Measurements from ENCODE around the gene TMEM132A. TPM values are rescaled to one million over a fixed set of nuclear protein-coding genes. Genes with fewer than 3 reads are reported as not detected.

The TMEM132A gene
- total and polyA plus RNA-seq, 9 of the 15 experiments (the other 6 are each of a cell fraction or from before 2014, with no cell fraction given) = 0.04 to 1.1 (median 0.18) TPM; not detected in 4

DNA sequence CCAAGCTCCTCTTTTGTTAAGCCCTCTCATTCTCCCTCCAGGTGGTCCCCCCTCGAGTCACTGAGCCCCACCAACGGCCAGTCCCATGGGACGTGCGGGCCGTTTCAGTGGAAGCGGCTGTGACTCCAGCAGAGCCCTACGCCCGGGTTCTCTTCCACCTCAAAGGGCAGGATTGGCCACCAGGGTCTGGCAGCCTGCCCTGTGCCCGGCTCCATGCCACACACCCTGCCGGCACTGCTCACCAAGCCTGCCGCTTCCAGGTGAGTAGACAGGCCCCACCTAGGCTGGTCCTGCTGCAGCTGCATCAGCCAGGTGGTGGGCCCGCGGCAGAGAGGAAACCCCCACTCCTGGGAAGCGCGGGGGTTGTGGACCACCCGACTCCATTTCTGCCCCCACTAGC is 3.3 kb downstream of the TMEM132A start (continued):
- TF ChIP-seq, protein P1, sequence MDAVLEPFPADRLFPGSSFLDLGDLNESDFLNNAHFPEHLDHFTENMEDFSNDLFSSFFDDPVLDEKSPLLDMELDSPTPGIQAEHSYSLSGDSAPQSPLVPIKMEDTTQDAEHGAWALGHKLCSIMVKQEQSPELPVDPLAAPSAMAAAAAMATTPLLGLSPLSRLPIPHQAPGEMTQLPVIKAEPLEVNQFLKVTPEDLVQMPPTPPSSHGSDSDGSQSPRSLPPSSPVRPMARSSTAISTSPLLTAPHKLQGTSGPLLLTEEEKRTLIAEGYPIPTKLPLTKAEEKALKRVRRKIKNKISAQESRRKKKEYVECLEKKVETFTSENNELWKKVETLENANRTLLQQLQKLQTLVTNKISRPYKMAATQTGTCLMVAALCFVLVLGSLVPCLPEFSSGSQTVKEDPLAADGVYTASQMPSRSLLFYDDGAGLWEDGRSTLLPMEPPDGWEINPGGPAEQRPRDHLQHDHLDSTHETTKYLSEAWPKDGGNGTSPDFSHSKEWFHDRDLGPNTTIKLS (IDR thresholded peaks at IDR 0.05; ENCODE audit: borderline replicate concordance, low read depth) = no peak
- no peak for TF ChIP-seq BMI1 (IDR thresholded peaks at IDR 0.05; ENCODE audit: low read length)

GRCh38 chr11:60928563-60929001 is 4.3 kb downstream of the TMEM132A start:
- 16% methylated on average over 15 of the region's 20 CpGs for WGBS (ENCODE audit: insufficient coverage, low coverage, missing lambda C conversion rate)
- CTCF ChIA-PET (ENCODE audit: low intra/inter-chr PET ratio) = no interaction called here
- no peaks in the 10 kb centered on the region for H3K36me3 ChIP-seq (ENCODE audit: control insufficient read depth, insufficient read depth, low read length)

More at GRCh38 chr11:60928563-60929001, 4.3 kb downstream of the TMEM132A start:
- no peak overlapping the region for H3K27ac ChIP-seq (ENCODE audit: extremely low read depth, low read depth, low read length)
- H3K9me1 ChIP-seq (ENCODE audit: control insufficient read depth, insufficient read depth, low read length) = no peaks in the 10 kb centered on the region
- H3K4me1 ChIP-seq (replicated peaks in 1 of 2; ENCODE audit: control insufficient read depth in 2 of 2, insufficient read depth in 2 of 2, low read length in 2 of 2) = peaks cover 0 to 27% of the 10 kb centered on the region in 2 experiments; a peak in 3 of 5 replicates
- H3K4me2 ChIP-seq (ENCODE audit: insufficient read depth, low read length) = no peak overlapping the region
- BruUV-seq (replicated peaks) = no TSS peak
- H3K27me3 ChIP-seq (ENCODE audit: control insufficient read depth in 2 of 2, insufficient read depth in 2 of 2, low read length in 2 of 2) = peaks cover 64 to 88% of the 10 kb centered on the region in 2 experiments
- ATAC-seq = no peak
- intact Hi-C loops (cut with micrococcal nuclease) (no loop called here), in situ Hi-C loops (cut with MboI) (no loop called here)
- no peak overlapping the region for H2AFZ ChIP-seq (ENCODE audit: low read depth, low read length)
- no peaks in the 10 kb centered on the region for H3K9me3 ChIP-seq (replicated peaks; ENCODE audit: control insufficient read depth, insufficient read depth, low read depth, low read length)
- no peak for FAIRE-seq
- TF ChIP-seq NRF1 (conservative IDR thresholded peaks at IDR 0.05 in 1 of 2, IDR thresholded peaks at IDR 0.05 in 1 of 2) (peak in 1 of 2 experiments; percentile 37; a peak in 1 of 4 replicates), ARID4B (CRISPR knock-in tag; IDR thresholded peaks at IDR 0.05) (no peak)
- POLR2A ChIA-PET = interaction anchor here (0.9 to 1.5 kb wide), 3 partner anchors 12 to 15 kb away, joined by 3 to 6 read pairs (median 5); partner anchors contain the start of gene TMEM109
- peak overlapping the region in 1 of 2 experiments; percentile 17; a peak in 1 of 4 replicates for H3K9ac ChIP-seq (ENCODE audit: insufficient read depth in 1 of 2, low read depth in 2 of 2, low read length in 2 of 2)
- 0 out of 2 replicates have a peak, but pooled peaks cover 10% of the 10 kb centered on the region for H4K20me1 ChIP-seq (replicated peaks; ENCODE audit: control insufficient read depth, insufficient read depth, low read length)
- DNase-seq (ENCODE audit: extremely low read depth in 1 of 4, low spot score in 3 of 4) = no peak
- H3K4me3 ChIP-seq = no peak overlapping the region
- H3K79me2 ChIP-seq (ENCODE audit: control insufficient read depth, insufficient read depth, low read length) = no peaks in the 10 kb centered on the region
